ENCODE measurements around the gene MLC1.

MLC1 gene

GRCh38 chr22:50085211-50085972, at the start of gene MLC1:
TSS of gene MLC1 (minus strand) at chr22:50085426. CDS start at chr22:50084902, 524 bp downstream.
- DNase-seq (ENCODE audit: low read depth), result no peak

DNA sequence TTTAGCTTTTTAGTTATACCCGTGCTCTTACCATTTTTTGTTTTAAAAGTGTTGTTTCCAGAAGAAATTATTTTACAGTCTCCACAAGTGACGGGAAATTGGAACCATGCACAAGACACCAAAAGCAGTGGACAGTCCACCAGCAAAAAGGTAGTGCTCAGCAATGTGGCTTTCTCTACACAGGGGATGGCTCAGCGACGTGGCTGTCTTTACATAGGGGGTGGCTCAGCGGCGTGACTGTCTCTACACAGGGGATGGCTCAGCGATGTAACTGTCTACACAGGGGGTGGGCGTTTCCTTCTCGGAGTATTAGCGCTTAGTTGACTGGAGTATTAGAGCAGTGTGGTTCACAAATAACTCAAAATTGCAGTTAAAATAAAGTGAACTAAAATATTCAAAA, 49.3 kb upstream of the MLC1 start:
- no peak for DNase-seq (ENCODE audit: low read depth)

- no peak for DNase-seq (ENCODE audit: low read depth)
Measured at GRCh38 chr22:50131894-50132293, 46.7 kb upstream of the MLC1 start.

DNA sequence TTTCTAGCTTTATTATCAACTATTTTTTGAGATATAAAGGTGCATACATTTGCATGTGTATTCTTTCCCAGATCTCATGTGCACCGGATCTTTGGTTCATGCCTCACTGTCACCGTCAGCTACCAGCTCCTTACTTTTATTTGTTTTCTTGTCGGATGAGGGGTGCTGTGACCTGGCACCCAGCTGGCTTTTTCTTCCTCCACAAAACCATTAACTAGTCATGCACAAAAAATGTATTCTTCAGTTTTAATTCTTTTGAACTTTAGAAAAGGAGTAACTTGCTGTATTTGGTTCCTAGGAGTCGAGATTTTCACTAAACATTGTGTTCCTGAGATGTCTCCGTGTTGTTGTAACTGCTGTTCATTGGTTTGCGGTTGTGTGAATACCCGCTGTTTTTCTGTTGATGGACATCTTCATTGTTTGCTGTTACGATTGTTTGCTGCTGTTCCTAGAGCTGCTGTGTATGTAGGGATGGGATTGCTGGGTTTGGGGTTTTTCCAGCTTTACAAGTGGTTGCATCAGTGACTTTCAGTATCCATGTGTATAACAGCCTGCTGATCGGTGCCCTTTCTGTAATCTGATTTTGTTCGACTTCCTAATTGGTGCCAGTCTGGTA, 44.0 kb upstream of the MLC1 start:
- DNase-seq (ENCODE audit: low read depth), result no peak

DNA sequence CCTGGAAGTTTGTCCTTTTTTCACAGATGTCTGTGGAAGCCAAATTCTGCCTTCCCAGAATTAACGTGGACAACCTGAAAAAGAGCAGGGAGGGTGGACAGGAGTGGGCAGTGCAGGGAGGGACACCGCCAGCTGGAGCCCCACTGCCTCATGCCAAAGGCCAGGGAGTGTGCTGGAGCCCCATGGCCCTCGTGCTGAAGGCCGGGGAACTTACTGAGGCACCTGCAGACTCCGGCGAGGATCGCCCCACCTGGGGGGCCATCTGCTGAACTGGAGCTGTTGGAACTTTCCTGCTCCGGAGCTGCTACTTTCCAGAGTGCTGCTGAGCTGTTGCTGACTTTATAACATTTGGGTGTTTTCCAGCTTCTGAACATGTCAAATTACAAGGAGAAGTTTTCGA, 39.8 kb upstream of the MLC1 start:
- no peak for DNase-seq (ENCODE audit: low read depth)

GRCh38 chr22:50123119-50123518, 37.9 kb upstream of the MLC1 start:
- no peak for DNase-seq (ENCODE audit: low read depth)

DNA sequence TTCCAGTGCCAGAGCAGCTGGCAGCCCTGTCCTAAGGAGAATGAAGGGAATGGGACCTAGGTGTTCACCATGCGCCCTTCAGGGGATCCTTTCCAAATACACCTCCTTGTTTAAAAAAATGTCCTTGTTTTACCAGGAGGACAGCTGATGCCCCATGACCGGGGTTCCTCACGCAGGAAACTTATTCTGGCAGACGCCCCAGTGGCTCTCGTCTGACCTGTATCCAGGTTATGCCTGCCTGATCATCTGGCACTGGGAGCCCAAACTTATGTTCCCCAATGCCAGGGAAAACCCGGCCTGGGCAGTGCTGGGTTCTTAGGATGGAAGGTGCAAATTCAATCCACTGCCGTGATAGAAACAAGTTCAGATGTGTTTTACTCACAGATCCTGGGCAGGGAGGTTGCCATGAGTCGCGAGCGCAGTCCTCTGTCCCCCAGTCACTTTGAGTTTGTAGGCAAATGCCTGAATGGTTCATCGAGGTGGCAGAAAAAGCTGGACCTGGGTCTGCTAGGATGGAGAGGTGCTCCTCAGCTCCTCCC, 36.0 kb upstream of the MLC1 start:
- DNase-seq (ENCODE audit: low read depth), result no peak

DNA sequence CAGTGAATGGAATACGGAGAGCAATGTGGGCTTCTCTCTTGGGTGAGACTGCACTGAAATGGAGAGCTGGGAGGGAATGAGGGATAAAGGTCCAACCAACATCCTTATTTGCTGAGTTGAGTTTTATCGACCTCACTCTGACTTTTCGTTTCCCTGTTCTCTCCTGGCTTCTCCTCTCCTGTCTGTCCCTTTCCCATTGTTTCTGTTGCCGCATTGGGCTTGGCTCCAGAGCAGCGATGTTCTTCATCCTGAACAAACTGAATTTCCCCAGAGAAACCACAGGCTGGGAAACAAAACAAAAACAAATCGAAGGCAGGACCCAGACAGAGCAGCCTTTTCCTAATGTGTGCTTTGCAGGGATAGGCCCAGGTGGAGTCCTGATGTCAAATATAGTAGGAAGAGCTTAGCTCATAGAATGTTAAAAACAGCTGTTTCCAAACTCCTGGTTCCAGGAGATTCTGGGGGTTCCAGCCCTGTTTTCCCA, 34.6 kb upstream of the MLC1 start:
- no peak for DNase-seq (ENCODE audit: low read depth)

- DNase-seq (ENCODE audit: low read depth), result no peak
Measured at GRCh38 chr22:50119169-50119767, 34.0 kb upstream of the MLC1 start.

DNA sequence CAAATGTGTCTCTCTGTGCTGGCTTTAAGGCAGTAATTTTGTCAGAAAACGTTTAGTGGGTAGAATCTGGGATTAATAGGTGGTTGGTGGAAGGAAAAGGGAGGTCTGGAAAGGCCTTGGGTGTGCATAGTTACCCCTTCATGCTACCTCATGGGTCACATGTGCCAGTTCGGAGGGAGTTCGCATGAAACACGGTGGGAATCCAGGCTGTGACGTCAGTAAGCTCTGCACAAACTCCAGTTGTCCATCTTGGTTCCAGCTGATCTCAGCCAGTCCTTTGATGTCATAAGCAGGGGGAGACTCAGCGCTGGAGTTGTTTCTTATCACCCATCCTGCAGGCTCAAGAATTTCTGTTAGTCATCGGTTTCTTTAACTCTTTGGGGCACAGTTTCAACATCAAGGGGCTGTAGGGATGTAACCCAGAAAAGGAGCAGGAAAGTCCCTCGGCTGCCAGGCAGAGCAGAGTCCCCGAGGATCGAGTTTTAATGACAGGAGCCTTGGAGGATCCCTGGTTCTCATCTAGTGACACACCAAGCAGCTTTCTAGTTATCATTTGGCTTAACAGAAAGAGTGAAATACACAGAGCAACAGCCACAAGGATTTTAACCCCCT, 33.4 kb upstream of the MLC1 start:
- no peak for DNase-seq (ENCODE audit: low read depth)

DNA sequence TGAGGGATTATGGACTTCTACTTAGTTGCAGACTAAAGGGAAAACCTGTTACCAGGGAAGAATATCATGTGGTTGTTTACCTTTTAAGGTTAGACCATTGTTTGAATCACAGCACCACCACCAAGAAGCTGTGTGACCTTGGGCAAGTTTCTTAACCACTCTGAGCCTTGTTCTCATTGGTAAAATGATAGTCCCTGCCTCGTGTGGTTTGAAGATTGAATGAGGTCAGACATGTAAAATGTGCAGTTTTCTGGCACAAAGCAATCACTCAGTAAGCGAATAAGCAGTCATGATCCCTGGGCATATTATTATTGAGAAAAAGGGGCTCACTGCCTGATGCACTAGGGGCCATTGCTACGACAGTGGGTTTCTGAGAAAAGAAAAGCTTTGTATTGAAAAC, 32.9 kb upstream of the MLC1 start:
- no peak for DNase-seq (ENCODE audit: low read depth)

- DNase-seq (ENCODE audit: low read depth), result no peak
Measured at GRCh38 chr22:50117168-50117762, 32.0 kb upstream of the MLC1 start.

DNA sequence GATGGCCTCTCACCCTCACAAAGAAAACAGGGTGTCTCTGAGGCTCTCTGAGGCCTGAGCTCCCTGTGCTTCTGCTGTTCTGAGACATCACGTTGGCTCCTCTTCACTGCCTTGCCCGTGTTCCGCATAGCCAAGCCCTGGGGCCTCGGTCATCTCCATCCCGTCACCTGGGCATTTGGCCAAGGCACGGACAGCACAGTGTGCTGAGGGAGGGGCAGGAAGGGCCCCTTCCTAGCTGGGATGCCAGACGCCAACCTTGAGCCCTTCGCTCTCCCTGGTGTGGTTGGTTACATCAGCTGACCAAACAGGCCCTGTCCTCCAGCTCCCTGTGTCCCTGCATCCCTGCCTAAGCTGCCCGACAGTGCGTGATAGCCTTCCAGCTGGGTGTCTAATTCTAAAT, 30.5 kb upstream of the MLC1 start:
- no peak for DNase-seq (ENCODE audit: low read depth)

DNA sequence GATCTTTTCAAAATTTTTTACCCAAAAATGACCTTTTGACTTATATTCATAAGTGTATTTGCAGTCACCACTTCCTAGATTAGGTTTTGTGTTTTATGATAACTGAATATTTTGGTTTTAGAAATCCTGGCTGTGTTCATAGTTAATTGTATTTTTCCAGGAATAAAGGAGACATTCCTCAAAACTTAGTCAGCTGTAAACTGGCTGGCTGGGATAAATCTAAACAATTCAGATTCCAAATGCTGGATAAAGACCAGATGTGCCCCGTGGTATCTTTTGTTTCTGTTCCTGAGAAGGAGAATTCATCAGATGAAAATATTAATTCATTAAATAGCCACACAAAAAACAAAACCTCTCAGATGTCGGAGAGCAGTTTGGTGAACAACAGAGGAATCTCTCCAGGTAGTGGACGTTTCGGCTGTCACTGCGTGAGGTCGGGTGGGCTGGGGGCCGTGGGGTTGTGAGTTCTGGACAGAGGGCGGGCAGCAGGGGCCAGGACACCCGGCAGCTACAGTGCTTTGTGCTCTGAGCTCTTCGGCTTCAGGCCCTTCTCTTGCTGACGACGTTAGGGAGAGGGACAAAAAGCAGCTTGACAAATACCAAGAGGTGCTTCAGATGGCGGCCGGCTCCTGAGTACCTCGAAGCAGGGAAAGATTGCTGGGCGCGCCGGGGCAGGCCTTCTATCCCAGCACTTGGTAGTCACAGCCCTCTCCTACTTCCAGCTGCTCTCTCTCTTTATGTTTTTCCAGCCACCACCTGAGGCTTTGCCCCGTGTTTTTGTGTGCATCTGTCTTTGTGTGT, 29.2 kb upstream of the MLC1 start:
- no peak for DNase-seq (ENCODE audit: low read depth)

DNA sequence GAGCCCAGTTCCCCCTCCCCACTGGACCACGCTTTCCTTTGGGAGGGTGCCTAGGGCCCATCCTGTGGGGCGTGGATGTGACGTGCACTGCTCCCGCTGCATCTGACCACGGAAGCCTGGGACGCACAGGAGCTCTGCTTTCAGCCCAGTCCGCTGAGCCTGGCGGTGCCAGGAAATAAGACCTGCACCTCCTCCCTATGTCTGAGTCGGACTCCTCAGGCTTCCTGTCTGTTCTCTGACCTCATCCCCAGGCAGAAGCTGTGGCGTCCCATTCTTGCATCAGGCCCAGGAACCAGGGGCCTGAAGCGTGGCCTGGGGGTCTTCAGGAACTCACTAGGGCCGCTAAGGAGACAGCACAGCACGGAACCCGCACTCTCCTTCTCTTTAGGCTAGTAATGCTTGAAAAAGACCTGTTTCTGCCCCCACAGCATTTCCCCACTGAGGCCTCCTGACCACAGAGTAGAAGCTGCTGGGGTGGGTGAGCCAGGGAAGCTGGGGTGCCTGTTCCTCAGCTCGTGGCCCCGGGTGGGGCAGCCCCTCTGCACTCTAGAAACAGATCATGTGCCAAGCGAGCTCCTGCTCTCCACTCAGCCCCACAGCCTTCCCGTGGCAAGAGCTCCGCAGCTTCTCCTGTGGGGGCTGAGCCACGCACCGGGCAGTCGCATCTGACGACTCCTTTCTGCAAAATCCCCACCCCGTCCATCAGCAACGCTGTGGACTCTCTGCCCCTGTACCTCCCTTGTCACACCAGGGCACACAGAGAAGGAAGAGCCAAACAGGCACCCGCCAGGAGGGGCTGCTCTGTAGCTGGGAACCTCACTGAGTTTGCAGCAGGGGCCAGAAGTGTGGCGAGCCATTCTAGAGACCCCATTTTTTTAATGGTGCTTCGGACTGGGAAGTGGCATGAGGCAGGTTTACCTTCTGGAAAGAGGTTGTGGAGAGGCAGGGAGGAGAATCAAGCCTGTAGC, 27.2 kb upstream of the MLC1 start:
- no peak for DNase-seq (ENCODE audit: low read depth)

DNA sequence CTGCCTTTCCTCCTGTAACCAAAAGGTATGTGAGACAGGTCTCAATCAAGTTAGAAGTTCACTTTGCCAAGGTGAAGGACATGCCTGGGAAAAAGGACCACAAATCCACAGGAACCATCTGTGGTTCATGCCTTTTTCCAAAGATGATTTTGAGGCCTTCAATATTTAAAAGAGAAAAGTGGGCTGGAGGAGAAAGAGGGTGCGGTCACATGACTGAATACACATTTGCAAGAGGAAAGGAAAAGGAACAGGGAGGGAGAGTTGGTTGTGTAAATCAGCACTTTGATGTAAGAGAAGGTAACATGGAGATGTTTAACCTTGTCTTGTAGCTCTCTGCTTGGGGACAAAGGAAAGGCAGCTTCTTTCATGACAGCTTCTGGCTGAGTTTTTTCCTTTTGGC, 25.8 kb upstream of the MLC1 start:
- DNase-seq (ENCODE audit: low read depth), result no peak

DNA sequence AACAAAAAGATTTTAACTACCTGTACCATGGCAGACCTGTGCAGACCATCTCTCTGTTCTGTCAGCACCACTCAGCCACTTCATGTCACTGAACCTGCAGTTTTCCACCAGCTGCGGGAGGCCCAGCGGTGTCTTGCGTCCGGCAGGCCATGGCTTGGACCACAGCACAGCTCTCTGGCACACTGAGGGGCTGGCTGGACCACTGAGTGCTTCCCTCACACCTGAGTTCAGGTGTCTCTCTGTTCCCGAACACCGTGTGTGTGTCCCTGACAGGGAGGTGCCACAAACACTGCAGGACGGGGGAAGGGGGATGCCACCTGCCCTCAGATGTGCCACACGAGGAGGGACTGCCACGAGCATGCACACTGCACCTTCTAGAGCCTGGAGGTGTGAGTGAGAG, 22.3 kb upstream of the MLC1 start:
- no peak for DNase-seq (ENCODE audit: low read depth)

DNA sequence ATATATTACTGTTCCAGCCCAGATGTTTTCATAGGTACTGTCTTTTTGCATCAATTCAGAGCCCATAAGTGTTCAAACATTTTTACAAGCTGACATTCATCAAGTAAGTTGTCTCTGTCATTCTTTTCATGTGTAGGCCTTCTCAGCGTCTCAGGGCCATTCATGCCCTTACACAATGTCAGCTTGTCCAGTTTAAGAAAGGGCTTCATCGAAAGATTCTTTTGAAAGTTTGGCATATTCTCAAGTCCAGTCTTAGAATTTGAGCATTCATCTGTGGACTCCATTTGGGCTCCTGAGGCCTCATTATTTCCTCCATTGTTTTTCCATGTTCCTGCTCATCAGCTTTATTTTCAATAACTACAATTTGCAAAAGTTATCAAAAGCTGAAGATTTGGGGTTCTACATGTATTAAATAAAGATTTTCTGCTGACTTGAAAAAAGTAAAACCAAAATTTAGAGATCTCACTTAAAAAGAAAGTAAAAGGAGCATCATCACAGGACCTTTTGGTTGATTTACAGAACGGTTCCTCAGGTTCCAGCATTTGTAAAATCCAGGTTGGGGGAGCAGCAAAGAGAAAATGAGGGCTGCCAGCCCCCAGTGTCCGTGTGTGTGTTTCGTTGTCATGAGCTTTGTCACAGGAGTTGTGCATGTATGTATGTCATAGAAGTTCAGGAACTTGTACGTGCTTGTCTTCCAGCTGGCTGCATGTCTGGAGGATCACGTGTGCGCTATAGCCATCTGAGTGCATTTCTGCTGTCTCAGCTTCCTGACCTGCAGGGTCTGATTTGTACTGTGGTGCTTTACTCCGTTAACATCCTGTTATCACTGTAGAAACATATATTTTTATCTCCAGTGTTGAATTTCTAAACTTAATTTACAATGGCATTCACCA, 20.2 kb upstream of the MLC1 start:
- no peak for DNase-seq (ENCODE audit: low read depth)

- no peak for DNase-seq (ENCODE audit: low read depth)
Measured at GRCh38 chr22:50104141-50104544, 18.9 kb upstream of the MLC1 start.

Measured in stimulated activated CD8-positive, alpha-beta memory T cell treated with anti-CD3 and anti-CD28 coated beads, Interleukin-4, amount 100 ng/mL, for 24 hours (primary cell).